PFSK-1 (cell line): ENCODE results near the gene SPRYD7.

Source experiments
- FOXP2 ChIP-seq: optimal IDR thresholded peaks from 2 replicates; pipeline ENCODE3; 2011; ENCODE audit warnings: borderline replicate concordance, control low read depth, inconsistent platforms; ENCODE audit not compliant: insufficient read depth; ENCODE audit errors: extremely low read length, extremely low read depth
- POLR2AphosphoS5 ChIP-seq: IDR thresholded peaks from 2 replicates; pipeline ENCODE4 v1.6.1; 2012; ENCODE audit warnings: low read depth, mild to moderate bottlenecking, control low read depth, low read length, moderate library complexity
- REST ChIP-seq, 2 experiments: IDR thresholded peaks; 2 replicates each; pipeline versions ENCODE4 v1.6.1 to v1.8.0; 2011 to 2012; ENCODE audit warnings: low read depth in 2 of 2, low read length in 2 of 2, control low read depth in 1 of 2, inconsistent platforms in 1 of 2, mild to moderate bottlenecking in 1 of 2, moderate library complexity in 1 of 2; ENCODE audit not compliant: insufficient read depth in 1 of 2
- SIN3A ChIP-seq: IDR thresholded peaks from 2 replicates; pipeline ENCODE4 v1.6.1; 2012; ENCODE audit warnings: mild to moderate bottlenecking, low read length, moderate library complexity, borderline replicate concordance; ENCODE audit not compliant: insufficient read depth
- TAF1 ChIP-seq: IDR thresholded peaks from 2 replicates; pipeline ENCODE4 v1.6.1; 2012; ENCODE audit warnings: low read length, control low read depth, borderline replicate concordance; ENCODE audit not compliant: insufficient read depth

Gene SPRYD7

DNA sequence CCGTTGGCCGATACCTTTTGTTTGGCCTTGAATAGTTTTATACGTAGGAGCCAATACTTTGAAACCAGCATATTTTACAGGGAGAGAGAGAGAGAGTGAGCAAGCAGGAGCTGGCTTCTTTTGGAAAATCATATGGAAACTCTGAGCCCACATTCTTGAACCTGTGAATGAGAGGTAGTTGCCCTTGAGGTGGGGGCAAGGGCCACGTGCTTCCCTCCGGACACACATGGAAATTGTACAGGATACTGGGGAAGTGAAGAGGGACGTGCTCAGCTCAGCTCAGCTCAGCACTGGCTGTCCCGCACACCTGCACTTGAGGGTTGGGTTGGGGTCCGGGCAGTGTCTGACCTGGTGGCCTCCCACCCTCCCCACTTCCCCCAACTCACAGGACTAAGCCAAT, 68.3 kb downstream of the SPRYD7 start:
- TF ChIP-seq TAF1 = no peak

DNA sequence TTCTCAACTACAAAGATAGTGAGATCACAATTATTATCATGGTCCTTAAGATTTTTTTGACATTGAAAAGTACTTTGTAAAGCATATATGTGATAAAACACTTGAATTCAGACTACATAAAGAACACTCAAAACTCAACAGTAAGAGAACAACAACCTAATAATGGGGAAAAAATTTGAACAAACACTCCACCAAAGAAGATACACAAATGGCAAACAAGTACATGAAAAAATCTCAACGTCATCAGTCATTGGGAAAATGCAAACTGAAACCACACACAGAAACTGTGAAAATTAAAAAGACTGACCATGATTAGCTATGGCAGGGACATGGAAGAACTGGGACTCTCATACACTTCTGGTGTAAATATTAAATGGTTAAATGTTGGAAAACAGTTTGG, 70.9 kb downstream of the SPRYD7 start:
- no peak for TF ChIP-seq SIN3A
- no peak for TF ChIP-seq REST (IDR thresholded peaks at IDR 0.05; ENCODE audit: insufficient read depth in 1 of 2, low read depth in 2 of 2, low read length in 2 of 2)
- no peak for TF ChIP-seq TAF1
- TF ChIP-seq FOXP2 = no peak
- no peak for TF ChIP-seq POLR2AphosphoS5

DNA sequence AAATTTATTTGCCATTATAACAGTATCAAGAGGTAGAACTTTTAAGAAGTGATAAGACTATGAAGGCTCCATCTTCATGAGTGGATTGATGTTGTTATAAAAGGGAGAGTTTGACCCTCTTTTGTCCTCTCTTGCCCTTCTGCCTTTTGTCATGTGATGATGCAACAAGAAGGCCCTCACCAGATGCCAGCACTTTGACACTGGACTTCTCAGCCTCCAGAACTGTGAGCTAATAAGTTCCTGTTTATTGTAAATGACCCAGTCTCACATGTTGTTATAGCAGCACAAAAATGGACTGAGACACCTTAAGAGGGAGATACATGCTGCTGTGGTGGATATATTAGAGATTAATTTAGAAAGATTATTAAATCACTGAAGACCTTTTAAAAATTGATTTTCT, 71.6 kb downstream of the SPRYD7 start:
- TF ChIP-seq TAF1 (no peak), SIN3A (no peak), REST (IDR thresholded peaks at IDR 0.05; ENCODE audit: insufficient read depth in 1 of 2, low read depth in 2 of 2, low read length in 2 of 2) (no peak), FOXP2 (no peak), POLR2AphosphoS5 (no peak)
